Neural progenitor cell (in vitro differentiated cells): ENCODE measurements around the gene C1orf21. TPM values are rescaled to one million over a fixed set of nuclear protein-coding genes. Genes with fewer than 3 reads are reported as not detected.

Experiments used
- DNase-seq: peaks from one replicate; pipeline ENCODE4 v3.0.0-alpha.2; 2016; ENCODE audit warnings: low spot score
- H2AFZ ChIP-seq: fragments of 200-600 bp; sonication (generic); replicated peaks from 2 replicates; pipeline ENCODE4 v1.6.1; 2016; ENCODE audit warnings: antibody characterized with exemption
- H3F3A ChIP-seq: fragments of 200-600 bp; sonication (generic); 2 replicates; pipeline ENCODE4 v1.6.1; 2016; ENCODE audit warnings: antibody characterized with exemption, low read depth
- H3K27ac ChIP-seq: fragments of 200-600 bp; sonication (generic); 2 replicates; pipeline ENCODE4 v1.5.1; 2016; ENCODE audit warnings: mild to moderate bottlenecking
- H3K27me3 ChIP-seq: fragments of 200-600 bp; sonication (generic); 2 replicates; pipeline ENCODE4 v1.6.1; 2016; ENCODE audit warnings: mild to moderate bottlenecking, moderate library complexity
- H3K36me3 ChIP-seq: fragments of 200-600 bp; sonication (generic); 2 replicates; pipeline ENCODE4 v1.5.1; 2016
- H3K4me1 ChIP-seq: fragments of 200-600 bp; sonication (generic); 2 replicates; pipeline ENCODE4 v1.6.1; 2016; ENCODE audit warnings: mixed run types
- H3K4me2 ChIP-seq: fragments of 200-600 bp; sonication (generic); 2 replicates; pipeline ENCODE4 v1.6.1; 2016
- H3K4me3 ChIP-seq: fragments of 200-600 bp; sonication (generic); 2 replicates; pipeline ENCODE4 v1.5.1; 2016
- H3K79me2 ChIP-seq: fragments of 200-600 bp; sonication (generic); 2 replicates; pipeline ENCODE4 v1.6.1; 2016; ENCODE audit warnings: low read depth
- H3K9ac ChIP-seq: fragments of 200-600 bp; sonication (generic); 2 replicates; pipeline ENCODE4 v1.6.1; 2016
- H3K9me3 ChIP-seq: fragments of 200-600 bp; sonication (generic); 2 replicates; pipeline ENCODE4 v1.5.1; 2016; ENCODE audit warnings: low read depth
- H4K20me1 ChIP-seq: fragments of 200-600 bp; sonication (generic); 2 replicates; pipeline ENCODE4 v1.6.1; 2016; ENCODE audit warnings: low read depth
- H3K27ac Mint-ChIP-seq: 3 replicates; pipeline ENCODE4 v1.8.0; 2021; ENCODE audit warnings: mixed read lengths
- H3K27me3 Mint-ChIP-seq: 2 replicates; pipeline ENCODE4 v1.8.0; 2022; ENCODE audit warnings: low read depth, mild to moderate bottlenecking, inconsistent platforms, moderate library complexity, mixed read lengths; ENCODE audit not compliant: insufficient read depth
- H3K36me3 Mint-ChIP-seq: 3 replicates; pipeline ENCODE4 v1.8.0; 2021; ENCODE audit warnings: mixed read lengths
- H3K4me1 Mint-ChIP-seq: 3 replicates; pipeline ENCODE4 v1.8.0; 2021; ENCODE audit warnings: mixed read lengths
- H3K4me3 Mint-ChIP-seq: 3 replicates; pipeline ENCODE4 v1.8.0; 2021; ENCODE audit warnings: mild to moderate bottlenecking, moderate library complexity, mixed read lengths
- H3K9me3 Mint-ChIP-seq: 3 replicates; pipeline ENCODE4 v1.8.0; 2020; ENCODE audit warnings: mixed read lengths
- CTCF ChIP-seq: fragments of 200-600 bp; sonication (generic); IDR thresholded peaks from 2 replicates; pipeline ENCODE4 v1.5.1; 2017; ENCODE audit warnings: antibody characterized with exemption, mild to moderate bottlenecking
- EZH2 ChIP-seq: fragments of 200-600 bp; sonication (generic); IDR thresholded peaks from 2 replicates; pipeline ENCODE4 v1.6.1; 2017; ENCODE audit warnings: antibody characterized with exemption, mild to moderate bottlenecking, moderate library complexity
- EZH2phosphoT487 ChIP-seq: fragments of 200-600 bp; sonication (generic); IDR thresholded peaks from 2 replicates; pipeline ENCODE4 v1.6.1; 2017; ENCODE audit warnings: antibody characterized with exemption
- total RNA-seq: library from RNA; depleted of rRNA; stranded (reverse); fragments of >200 nt; gene quantifications from 2 replicates; pipeline ENCODE4 v1.2.3, GENCODE V29; 2015; ENCODE audit warnings: low replicate concordance

The C1orf21 gene
- total RNA-seq, 1 donor from 2014 or later, result 117 TPM

DNA sequence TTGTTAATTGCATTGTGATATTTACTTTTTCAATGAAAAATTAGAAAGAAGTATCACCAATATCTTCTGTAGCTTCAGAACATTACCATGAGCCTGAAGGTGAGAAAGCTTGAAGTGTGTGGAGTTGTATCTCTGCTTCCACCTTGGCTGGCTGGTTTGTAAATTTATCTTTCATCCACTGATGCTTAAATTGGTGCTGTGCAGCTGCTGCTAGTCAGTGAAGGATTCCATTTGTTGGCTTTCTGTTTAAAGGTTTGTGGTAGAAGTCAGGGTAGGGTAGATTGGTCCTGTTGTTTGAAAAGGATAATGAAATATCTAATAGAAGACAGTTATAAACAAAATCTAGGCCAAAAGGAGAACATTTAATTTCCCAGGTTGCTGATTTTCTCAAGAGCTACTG, 105.7 kb downstream of the C1orf21 start:
- Histone ChIP-seq H3K4me3 (no peak overlapping the region), H3K9ac (no peak overlapping the region), H3F3A (peaks cover 5% of the 10 kb centered on the region), H2AFZ (no peak overlapping the region), H3K27me3 (no peaks in the 10 kb centered on the region), H3K79me2 (peaks cover 88% of the 10 kb centered on the region), H3K9me3 (no peaks in the 10 kb centered on the region), H3K27ac (no peak overlapping the region), H3K4me2 (no peak overlapping the region), H3K4me1 (peaks cover 44% of the 10 kb centered on the region), H4K20me1 (peaks cover 33% of the 10 kb centered on the region), H3K36me3 (no peaks in the 10 kb centered on the region)
- H3K4me3 Mint-ChIP-seq, result no peak overlapping the region
- DNase-seq, result no peak
- H3K27me3 Mint-ChIP-seq, result no peaks in the 10 kb centered on the region
- H3K4me1 Mint-ChIP-seq, result peaks cover 26% of the 10 kb centered on the region
- TF ChIP-seq CTCF, result no peak
- TF ChIP-seq EZH2phosphoT487, result no peak
- no peak for TF ChIP-seq EZH2
- no peak overlapping the region for H3K27ac Mint-ChIP-seq
- H3K36me3 Mint-ChIP-seq, result no peaks in the 10 kb centered on the region
- H3K9me3 Mint-ChIP-seq, result no peaks in the 10 kb centered on the region

DNA sequence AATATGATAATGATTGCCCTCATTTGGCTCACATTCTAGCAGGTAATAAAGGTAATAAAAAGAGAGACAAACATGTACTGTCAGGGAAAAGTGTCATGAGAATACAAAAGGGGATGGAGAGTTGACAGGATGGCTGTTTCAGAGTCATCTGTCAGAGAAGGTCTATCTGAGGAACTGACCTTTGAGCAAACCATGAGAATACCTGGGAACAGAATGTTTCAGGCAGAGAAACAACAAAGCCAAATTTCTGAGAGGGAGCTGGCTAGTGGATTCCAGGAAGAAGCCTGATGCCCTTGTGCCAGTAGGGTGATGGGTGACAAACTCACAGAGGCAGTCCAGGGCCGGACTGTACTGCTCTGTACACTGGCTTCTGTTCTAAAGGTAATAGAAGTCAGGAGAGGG, 107.2 kb downstream of the C1orf21 start:
- H3K4me3 ChIP-seq, result no peak overlapping the region
- no peak overlapping the region for H2AFZ ChIP-seq
- H3K79me2 ChIP-seq, result peaks cover 84% of the 10 kb centered on the region
- no peaks in the 10 kb centered on the region for H3K9me3 ChIP-seq
- H3K27me3 ChIP-seq, result no peaks in the 10 kb centered on the region
- peaks cover 38% of the 10 kb centered on the region for H4K20me1 ChIP-seq
- no peaks in the 10 kb centered on the region for H3K27me3 Mint-ChIP-seq
- H3K27ac ChIP-seq, result no peak overlapping the region
- H3K4me1 ChIP-seq, result peaks cover 59% of the 10 kb centered on the region
- H3K4me2 ChIP-seq, result no peak overlapping the region
- no peaks in the 10 kb centered on the region for H3K36me3 ChIP-seq
- H3K9ac ChIP-seq, result no peak overlapping the region
- no peaks in the 10 kb centered on the region for H3K36me3 Mint-ChIP-seq
- H3F3A ChIP-seq, result peaks cover 18% of the 10 kb centered on the region
- no peak for DNase-seq
- H3K9me3 Mint-ChIP-seq, result no peaks in the 10 kb centered on the region
- H3K4me1 Mint-ChIP-seq, result peaks cover 25% of the 10 kb centered on the region
- H3K27ac Mint-ChIP-seq, result no peak overlapping the region
- no peak overlapping the region for H3K4me3 Mint-ChIP-seq
- no peak for TF ChIP-seq EZH2phosphoT487
- TF ChIP-seq CTCF, result no peak
- no peak for TF ChIP-seq EZH2

GRCh38 chr1:184494929-184495328, 108.1 kb downstream of the C1orf21 start:
- Histone ChIP-seq H2AFZ (no peak overlapping the region), H3K9ac (no peak overlapping the region), H3K79me2 (peaks cover 76% of the 10 kb centered on the region), H4K20me1 (peaks cover 44% of the 10 kb centered on the region), H3K4me1 (peaks cover 67% of the 10 kb centered on the region), H3K27me3 (no peaks in the 10 kb centered on the region), H3K4me2 (no peak overlapping the region), H3K4me3 (no peak overlapping the region), H3K36me3 (no peaks in the 10 kb centered on the region), H3K9me3 (no peaks in the 10 kb centered on the region), H3K27ac (no peak overlapping the region), H3F3A (peaks cover 27% of the 10 kb centered on the region)
- TF ChIP-seq EZH2phosphoT487 (no peak), EZH2 (no peak), CTCF (no peak)
- Mint-ChIP-seq H3K27me3 (no peaks in the 10 kb centered on the region), H3K4me1 (peaks cover 22% of the 10 kb centered on the region), H3K36me3 (no peaks in the 10 kb centered on the region), H3K4me3 (no peak overlapping the region), H3K9me3 (no peaks in the 10 kb centered on the region), H3K27ac (peak overlapping the region; percentile 1)
- DNase-seq, result no peak
